CD4-positive, alpha-beta T cell (primary cell): ENCODE measurements around the gene QPCT. TPM values are rescaled to one million over a fixed set of nuclear protein-coding genes. Genes with fewer than 3 reads are reported as not detected.

Experiments
- ATAC-seq: fragments of 200-7000 bp; cut with Tn5 transposase; one replicate; pipeline ENCODE4 v1.10.0; 2022; ENCODE audit warnings: mild to moderate bottlenecking; ENCODE audit not compliant: poor library complexity
- CTCF ChIA-PET: fragments of 350-600 bp; sonication (Branson Sonifier 250); formaldehyde crosslinking; loops from one replicate; lab custom pipeline; 2021; ENCODE audit warnings: antibody characterized with exemption, inconsistent platforms; lab: Charles Lee
- POLR2A ChIA-PET: fragments of 350-600 bp; sonication (Branson Sonifier 250); formaldehyde crosslinking; loops from one replicate; lab custom pipeline; 2021; ENCODE audit warnings: antibody characterized with exemption, inconsistent platforms; lab: Charles Lee
- DNase-seq, 14 experiments: peaks; one replicate each; pipeline ENCODE4 v3.0.0-alpha.2; 2013 to 2020; ENCODE audit warnings: mixed read lengths in 2 of 14
- H3K27ac ChIP-seq, 2 donors: one replicate each; pipeline versions ENCODE4 v1.5.1 to v1.7.0; 2013; ENCODE audit warnings: low read length in 2 of 2, low read depth in 1 of 2, mild to moderate bottlenecking in 1 of 2
- H3K27me3 ChIP-seq, 2 experiments: 1 replicate in 1 of 2; 2 replicates in 1 of 2; pipeline versions ENCODE4 v1.6.1 to v1.7.0; 2013; ENCODE audit warnings: low read length in 2 of 2, control low read depth in 1 of 2, mild to moderate bottlenecking in 1 of 2, moderate library complexity in 1 of 2; ENCODE audit not compliant: insufficient read depth in 2 of 2, control insufficient read depth in 1 of 2
- H3K36me3 ChIP-seq: one replicate; pipeline ENCODE4 v1.6.1; 2013; ENCODE audit warnings: low read length, control low read depth; ENCODE audit not compliant: insufficient read depth
- H3K4me1 ChIP-seq: one replicate; pipeline ENCODE4 v1.6.1; 2013; ENCODE audit warnings: low read length, control low read depth; ENCODE audit not compliant: insufficient read depth
- H3K4me3 ChIP-seq: one replicate; pipeline ENCODE4 v1.5.1; 2013; ENCODE audit warnings: mild to moderate bottlenecking, low read length, moderate library complexity
- H3K9me3 ChIP-seq, 2 experiments: 1 replicate in 1 of 2; 2 replicates in 1 of 2; pipeline versions ENCODE4 v1.6.1 to v1.7.0; 2013; ENCODE audit warnings: low read length in 2 of 2, mild to moderate bottlenecking in 2 of 2, control low read depth in 1 of 2, moderate library complexity in 1 of 2; ENCODE audit not compliant: control insufficient read depth in 1 of 2, insufficient read depth in 1 of 2
- H3K27ac Mint-ChIP-seq: one replicate; pipeline ENCODE4 v1.8.0; 2020; ENCODE audit warnings: mixed read lengths
- H3K27me3 Mint-ChIP-seq: one replicate; pipeline ENCODE4 v1.8.0; 2021; ENCODE audit warnings: mixed read lengths
- H3K36me3 Mint-ChIP-seq: one replicate; pipeline ENCODE4 v1.8.0; 2021; ENCODE audit warnings: low read depth, mixed read lengths
- H3K4me1 Mint-ChIP-seq: one replicate; pipeline ENCODE4 v1.8.0; 2021; ENCODE audit warnings: low read depth, mixed read lengths
- H3K4me3 Mint-ChIP-seq: one replicate; pipeline ENCODE4 v1.8.0; 2020; ENCODE audit warnings: mild to moderate bottlenecking, mixed read lengths
- H3K9me3 Mint-ChIP-seq: one replicate; pipeline ENCODE4 v1.8.0; 2020; ENCODE audit warnings: mixed read lengths
- CTCF ChIP-seq: fragments of 200-600 bp; IDR thresholded peaks from one replicate; pipeline ENCODE4 v1.8.0; 2022; ENCODE audit warnings: antibody characterized with exemption, mild to moderate bottlenecking
- intact Hi-C, 2 experiments: fragments of 100-400 bp; cut with DNase I in 1 of 2; cut with micrococcal nuclease in 1 of 2; formaldehyde crosslinking; loops; one replicate each; pipeline versions ENCODE4 v1.15.1 to v1.9.0; 2023 to 2025; cut with DNase I, micrococcal nuclease
- total RNA-seq, 174 experiments: library from RNA in 2 of 174; stranded (reverse) in 2 of 174; gene quantifications; one replicate each; pipeline ENCODE4 v1.2.3 and lab custom pipeline; 2021 to 2026

The QPCT gene
- total RNA-seq, 2 experiments from 2014 or later, result 0.53 to 0.71 TPM

GRCh38 chr2:37367984-37368383, 23.6 kb downstream of the QPCT start:
- H3K4me1 Mint-ChIP-seq, result no peaks in the 10 kb centered on the region
- no peaks in the 10 kb centered on the region for H3K9me3 Mint-ChIP-seq
- H3K36me3 Mint-ChIP-seq, result no peaks in the 10 kb centered on the region
- no peak overlapping the region for H3K27ac ChIP-seq
- no peaks in the 10 kb centered on the region for H3K36me3 ChIP-seq
- no peak overlapping the region for H3K4me3 ChIP-seq
- no peak for TF ChIP-seq CTCF
- ATAC-seq, result peak; percentile 81
- intact Hi-C loops, result no loop called here
- H3K4me3 Mint-ChIP-seq, result no peak overlapping the region
- H3K27me3 ChIP-seq, result peaks cover 7 to 21% of the 10 kb centered on the region in 2 experiments
- H3K27ac Mint-ChIP-seq, result no peak overlapping the region
- DNase-seq, result peak in 4 of 14 experiments; percentile 32 to 54 (median 42)
- ChIA-PET POLR2A (interaction anchor here (1.3 to 1.5 kb wide), 2 partner anchors 8 to 136 kb away, joined by 3 to 5 read pairs; partner anchors contain the start of genes CEBPZ and NDUFAF7), CTCF (interaction anchor here (0.9 to 1.1 kb wide), 2 partner anchors 9 to 25 kb away, joined by 3 read pairs; no protein-coding TSS in a partner anchor)
- peaks cover 21% of the 10 kb centered on the region for H3K4me1 ChIP-seq
- H3K9me3 ChIP-seq, result no peaks in the 10 kb centered on the region
- peaks cover 35% of the 10 kb centered on the region for H3K27me3 Mint-ChIP-seq

DNA sequence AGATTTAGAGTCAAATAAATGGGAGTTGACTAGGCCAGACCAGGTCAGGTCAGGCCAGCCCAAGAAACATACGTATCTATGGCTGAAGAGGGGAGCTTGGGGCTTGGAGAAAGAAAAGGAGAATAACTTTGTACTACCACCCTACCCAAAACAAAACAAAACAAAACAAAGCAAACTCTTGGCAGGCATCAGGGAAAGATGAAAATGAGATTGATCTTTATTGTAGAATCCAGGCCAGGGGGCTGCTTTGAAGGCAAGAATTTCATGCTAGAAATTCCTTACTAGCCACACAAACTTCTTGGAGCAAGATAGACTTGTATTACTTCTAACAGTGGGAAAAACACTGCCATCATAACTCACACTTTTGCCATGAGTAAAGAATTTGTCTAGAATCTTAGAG, 26.2 kb downstream of the QPCT start:
- H3K4me1 ChIP-seq, result peaks cover 21% of the 10 kb centered on the region
- no peaks in the 10 kb centered on the region for H3K9me3 Mint-ChIP-seq
- H3K9me3 ChIP-seq, result no peaks in the 10 kb centered on the region
- intact Hi-C loops, result no loop called here
- no peak for TF ChIP-seq CTCF
- no peak overlapping the region for H3K27ac ChIP-seq
- H3K36me3 ChIP-seq, result no peaks in the 10 kb centered on the region
- peaks cover 7 to 42% of the 10 kb centered on the region in 2 experiments for H3K27me3 ChIP-seq
- no peak overlapping the region for H3K4me3 Mint-ChIP-seq
- DNase-seq (no peak), ATAC-seq (no peak)
- CTCF ChIA-PET, result no interaction called here
- no peak overlapping the region for H3K4me3 ChIP-seq
- H3K27me3 Mint-ChIP-seq, result peaks cover 52% of the 10 kb centered on the region
- H3K4me1 Mint-ChIP-seq, result peaks cover 4% of the 10 kb centered on the region
- no peaks in the 10 kb centered on the region for H3K36me3 Mint-ChIP-seq
- POLR2A ChIA-PET, result no interaction called here
- H3K27ac Mint-ChIP-seq, result no peak overlapping the region

GRCh38 chr2:37372000-37372399, 27.6 kb downstream of the QPCT start:
- H3K36me3 ChIP-seq, result no peaks in the 10 kb centered on the region
- DNase-seq (no peak), ATAC-seq (no peak)
- no peak for TF ChIP-seq CTCF
- H3K4me3 Mint-ChIP-seq, result no peak overlapping the region
- CTCF ChIA-PET, result no interaction called here
- POLR2A ChIA-PET, result no interaction called here
- H3K27me3 ChIP-seq, result peaks cover 13 to 49% of the 10 kb centered on the region in 2 experiments
- H3K27ac ChIP-seq, result no peak overlapping the region
- H3K4me3 ChIP-seq, result no peak overlapping the region
- no peak overlapping the region for H3K27ac Mint-ChIP-seq
- intact Hi-C loops, result no loop called here
- H3K9me3 Mint-ChIP-seq, result no peaks in the 10 kb centered on the region
- H3K4me1 ChIP-seq, result peaks cover 28% of the 10 kb centered on the region
- no peaks in the 10 kb centered on the region for H3K9me3 ChIP-seq
- H3K4me1 Mint-ChIP-seq, result peaks cover 17% of the 10 kb centered on the region
- H3K27me3 Mint-ChIP-seq, result peaks cover 65% of the 10 kb centered on the region
- no peaks in the 10 kb centered on the region for H3K36me3 Mint-ChIP-seq
